Colonic mucosa (tissue), 4 donors: ENCODE data around the gene PXDC1. TPM values are rescaled to one million over a fixed set of nuclear protein-coding genes. Genes with fewer than 3 reads are reported as not detected.
"Not testable (repeated sequence)": the region's sequence is repeated elsewhere in the genome, so short reads cannot be mapped to it uniquely, and the experiment has no call there.

Experiments
- DNase-seq: peaks from one replicate; pipeline ENCODE4 v3.0.0-alpha.2; 2020
- H3K27ac ChIP-seq: fragments of 200-600 bp; one replicate; pipeline ENCODE4 v1.8.0; 2021
- H3K27me3 ChIP-seq: fragments of 200-600 bp; one replicate; pipeline ENCODE4 v1.8.0; 2021
- H3K36me3 ChIP-seq: fragments of 200-600 bp; one replicate; pipeline ENCODE4 v1.8.0; 2021
- H3K4me1 ChIP-seq: fragments of 200-600 bp; one replicate; pipeline ENCODE4 v1.8.0; 2021; ENCODE audit warnings: mild to moderate bottlenecking
- H3K4me3 ChIP-seq: fragments of 200-600 bp; one replicate; pipeline ENCODE4 v1.8.0; 2021
- H3K9ac ChIP-seq, 2 donors: one replicate each; pipeline ENCODE4 v1.7.0; 2013; ENCODE audit warnings: control low read depth in 2 of 2, low read depth in 2 of 2, low read length in 2 of 2
- H3K9me3 ChIP-seq: fragments of 200-600 bp; one replicate; pipeline ENCODE4 v1.8.0; 2021
- CTCF ChIP-seq: fragments of 200-600 bp; IDR thresholded peaks from one replicate; pipeline ENCODE4 v1.8.0; 2022; ENCODE audit warnings: antibody characterized with exemption, mild to moderate bottlenecking
- intact Hi-C: fragments of 100-400 bp; cut with DNase I; formaldehyde crosslinking; loops from one replicate; pipeline ENCODE4 v1.14.1; 2022
- total RNA-seq, 2 donors: library from RNA; stranded (reverse); fragmentation: NEBNext Ultra II Directional in 1 of 2; extraction: Animal tissue kit (Norgen Biotek cat#: 25700) in 1 of 2; gene quantifications; one replicate each; pipeline ENCODE4 v1.2.1, GENCODE V29; 2021
- donor health status: healthy.
- donor health status: DM: no; HTN: no; CAD: no.
- donor health status: DM: no; HTN: no; CAD: no.

PXDC1 gene
- total RNA-seq, 2 donors from 2014 or later: 1.7 to 8.8 TPM

GRCh38 chr6:3683331-3683730 is 68.2 kb downstream of the PXDC1 start:
- Histone ChIP-seq H3K4me1 (no peaks in the 10 kb centered on the region), H3K9ac (no peak overlapping the region), H3K27ac (no peak overlapping the region), H3K9me3 (no peaks in the 10 kb centered on the region), H3K4me3 (no peak overlapping the region), H3K27me3 (no peaks in the 10 kb centered on the region), H3K36me3 (no peaks in the 10 kb centered on the region)
- no peak for DNase-seq
- no peak for TF ChIP-seq CTCF
- intact Hi-C loops: no loop called here

GRCh38 chr6:3678946-3679345 is 72.6 kb downstream of the PXDC1 start:
- H3K9ac ChIP-seq: no peak overlapping the region
- no peak for TF ChIP-seq CTCF
- no peaks in the 10 kb centered on the region for H3K36me3 ChIP-seq
- no peak overlapping the region for H3K4me3 ChIP-seq
- no peak overlapping the region for H3K27ac ChIP-seq
- intact Hi-C loops: no loop called here
- no peaks in the 10 kb centered on the region for H3K9me3 ChIP-seq
- H3K4me1 ChIP-seq: no peaks in the 10 kb centered on the region
- H3K27me3 ChIP-seq: no peaks in the 10 kb centered on the region
- DNase-seq: no peak

- H3K4me3 ChIP-seq, H3K9ac ChIP-seq, DNase-seq, H3K36me3 ChIP-seq, H3K9me3 ChIP-seq, H3K27me3 ChIP-seq, H3K4me1 ChIP-seq, H3K27ac ChIP-seq, intact Hi-C loops: not testable (repeated sequence)
Observed at GRCh38 chr6:3677751-3678150, 73.8 kb downstream of the PXDC1 start.

GRCh38 chr6:3677351-3677750 is 74.2 kb downstream of the PXDC1 start:
- H3K9me3 ChIP-seq, H3K36me3 ChIP-seq, H3K27me3 ChIP-seq, DNase-seq, H3K4me3 ChIP-seq, H3K9ac ChIP-seq, intact Hi-C loops, H3K27ac ChIP-seq, H3K4me1 ChIP-seq: not testable (repeated sequence)

Other genes with a start within 250 kb of the PXDC1 start
- 1 to 10 TPM; 3.2 to 3.9 TPM for gene FAM50B, start 97.7 kb upstream of the PXDC1 start, total RNA-seq